K562 (cell line): ENCODE data around the gene BEST2. TPM values are rescaled to one million over a fixed set of nuclear protein-coding genes. Genes with fewer than 3 reads are reported as not detected.

Source experiments
- DDX20 ChIP-seq: fragments of 450-650 bp; IDR thresholded peaks from 2 replicates; pipeline ENCODE4 v1.6.1; 2016; ENCODE audit warnings: missing genetic modification characterization, low read depth, mild to moderate bottlenecking, missing compliant biosample characterization, moderate library complexity
- ETV5 ChIP-seq: sonication (generic); formaldehyde crosslinking; IDR thresholded peaks from 2 replicates; pipeline ENCODE4 v1.4.0; 2020; ENCODE audit warnings: low read depth, mild to moderate bottlenecking, missing genetic modification reagents
- KDM2B ChIP-seq: fragments of 250-450 bp; sonication (Bioruptor Pico); IDR thresholded peaks from 2 replicates; pipeline ENCODE4 v1.8.0; 2021; ENCODE audit warnings: mild to moderate bottlenecking, moderate library complexity
- PCBP1 ChIP-seq: fragments of 200-400 bp; formaldehyde crosslinking; IDR thresholded peaks from 2 replicates; pipeline ENCODE4 v1.6.1; 2018; ENCODE audit warnings: mild to moderate bottlenecking, low read depth, low read length; ENCODE audit not compliant: poor library complexity, severe bottlenecking
- STAG1 ChIP-seq: sonication (generic); formaldehyde crosslinking; IDR thresholded peaks from 2 replicates; pipeline ENCODE4 v1.5.0; 2020; ENCODE audit warnings: missing genetic modification reagents, borderline replicate concordance
- YY1 ChIP-seq, 3 experiments: IDR thresholded peaks; 2 replicates each; pipeline ENCODE4 v1.6.1; 2011; ENCODE audit warnings: low read length in 2 of 3, mild to moderate bottlenecking in 2 of 3, moderate library complexity in 2 of 3, borderline replicate concordance in 1 of 3, control low read depth in 1 of 3, low read depth in 1 of 3; ENCODE audit not compliant: insufficient read depth in 3 of 3, insufficient replicate concordance in 2 of 3, control insufficient read depth in 1 of 3, insufficient read length in 1 of 3; ENCODE audit errors: extremely low read depth in 1 of 3
- ZNF175 ChIP-seq: fragments of 200-800 bp; sonication (Bioruptor generic); IDR thresholded peaks from 2 replicates; pipeline ENCODE4 v1.6.1; 2016; ENCODE audit warnings: low read depth, mild to moderate bottlenecking, missing genetic modification characterization, missing compliant biosample characterization
- ZNF766 ChIP-seq: fragments of 200-800 bp; sonication (Bioruptor generic); conservative IDR thresholded peaks from 2 replicates; pipeline ENCODE4 v1.6.1; 2016; ENCODE audit warnings: missing genetic modification characterization, missing compliant biosample characterization
- polyA plus RNA-seq, 8 experiments: library from polyadenylated mRNA; depleted of rRNA in 4 of 8; stranded (reverse) in 5 of 8; unstranded in 3 of 8; fragments of >200 nt; fragmentation: Nextera tagmentation in 2 of 8; fragmentation: Illumina TruSeq in 1 of 8; extraction: Ambion mirVana in 2 of 8; extraction: Trizol in 1 of 8; gene quantifications; 2 replicates each; pipeline versions ENCODE4 v1.2.1 to v1.2.3, GENCODE V29; 2011 to 2014; ENCODE audit warnings: inconsistent platforms in 1 of 8, missing spikeins in 1 of 8
- total RNA-seq, 7 experiments: library from RNA; depleted of rRNA in 6 of 7; stranded (reverse); fragments of >200 nt in 6 of 7; fragmentation: Illumina TruSeq in 2 of 7; extraction: Trizol in 2 of 7; gene quantifications; 2 replicates each; pipeline versions ENCODE4 v1.2.1 to v1.2.3, GENCODE V29; 2011 to 2021; ENCODE audit warnings: low replicate concordance in 1 of 7
- TF ChIP-seq, protein P1 (sequence below): fragments of 200-400 bp; formaldehyde crosslinking; IDR thresholded peaks from 2 replicates; pipeline ENCODE4 v1.6.1; 2017; ENCODE audit warnings: mild to moderate bottlenecking, low read depth, low read length, moderate library complexity
- TF ChIP-seq, protein P2 (sequence below): sonication (generic); formaldehyde crosslinking; IDR thresholded peaks from 2 replicates; pipeline ENCODE4 v1.8.0; 2022; ENCODE audit warnings: missing genetic modification reagents, mild to moderate bottlenecking, moderate library complexity, borderline replicate concordance
- TF ChIP-seq, protein P3 (sequence below): sonication (generic); formaldehyde crosslinking; IDR thresholded peaks from 2 replicates; pipeline ENCODE4 v1.8.1; 2023; ENCODE audit warnings: mild to moderate bottlenecking, missing genetic modification reagents
- TF ChIP-seq, protein P4 (sequence below): fragments of 250-450 bp; sonication (Bioruptor Pico); IDR thresholded peaks from 2 replicates; pipeline ENCODE4 v1.8.0; 2022; ENCODE audit warnings: moderate library complexity, mild to moderate bottlenecking, inconsistent platforms
- TF ChIP-seq, protein P5 (sequence below): sonication (generic); formaldehyde crosslinking; IDR thresholded peaks from 2 replicates; pipeline ENCODE4 v1.8.0; 2022; ENCODE audit warnings: mild to moderate bottlenecking, missing genetic modification reagents

BEST2 gene
- total and polyA plus RNA-seq, 9 of the 15 experiments (the other 6 are each of a cell fraction or from before 2014, with no cell fraction given), result not detected

DNA sequence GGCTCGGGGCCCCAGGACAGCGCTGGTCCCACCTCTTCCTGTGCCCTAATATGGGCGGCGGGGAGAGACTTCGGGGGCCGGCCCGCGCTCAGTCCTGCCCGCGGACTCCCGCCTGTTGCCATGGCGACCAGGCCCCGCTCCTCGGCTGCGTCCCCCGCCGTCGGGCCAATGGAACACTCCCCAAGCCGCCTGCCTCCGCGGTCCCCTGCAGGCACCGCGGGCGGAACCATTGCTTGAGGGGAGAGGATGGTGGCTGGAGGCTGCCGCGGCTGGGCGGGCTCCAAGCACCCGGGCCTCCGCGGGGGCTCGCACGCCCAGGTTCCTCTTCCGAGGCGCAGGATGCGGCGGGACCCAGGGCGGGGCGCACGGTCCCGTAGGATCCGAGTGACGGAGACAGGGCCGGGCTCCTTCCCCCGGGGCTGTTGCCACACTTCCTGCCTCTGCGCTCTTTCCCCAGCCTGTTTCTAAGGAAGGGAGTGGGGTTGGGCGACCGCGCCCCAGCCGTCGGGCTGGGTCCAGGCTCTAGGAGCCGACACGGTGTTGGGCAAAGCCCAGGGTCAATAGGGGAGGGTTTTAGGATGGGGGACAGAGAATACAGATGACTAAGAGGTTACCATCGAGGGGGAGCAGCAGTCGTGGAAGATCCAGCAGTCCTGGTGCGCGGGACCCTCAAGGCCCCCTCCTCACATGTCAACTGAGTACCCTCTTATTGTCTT, 38.5 kb downstream of the BEST2 start (continued):
- TF ChIP-seq YY1 (IDR thresholded peaks at IDR 0.05; ENCODE audit: borderline replicate concordance in 1 of 3, control insufficient read depth in 1 of 3, extremely low read depth in 1 of 3, insufficient read depth in 3 of 3, insufficient read length in 1 of 3, insufficient replicate concordance in 2 of 3, low read depth in 1 of 3, low read length in 2 of 3) (peak in 1 of 3 experiments; percentile 50), ZNF766 (CRISPR knock-in tag) (no peak), KDM2B (CRISPR knock-in tag) (no peak), DDX20 (tag) (no peak), STAG1 (CRISPR knock-in tag) (no peak), PCBP1 (peak; percentile 94), ZNF175 (CRISPR knock-in tag) (no peak), ETV5 (CRISPR knock-in tag) (peak; percentile 94)
- TF ChIP-seq, protein P1, sequence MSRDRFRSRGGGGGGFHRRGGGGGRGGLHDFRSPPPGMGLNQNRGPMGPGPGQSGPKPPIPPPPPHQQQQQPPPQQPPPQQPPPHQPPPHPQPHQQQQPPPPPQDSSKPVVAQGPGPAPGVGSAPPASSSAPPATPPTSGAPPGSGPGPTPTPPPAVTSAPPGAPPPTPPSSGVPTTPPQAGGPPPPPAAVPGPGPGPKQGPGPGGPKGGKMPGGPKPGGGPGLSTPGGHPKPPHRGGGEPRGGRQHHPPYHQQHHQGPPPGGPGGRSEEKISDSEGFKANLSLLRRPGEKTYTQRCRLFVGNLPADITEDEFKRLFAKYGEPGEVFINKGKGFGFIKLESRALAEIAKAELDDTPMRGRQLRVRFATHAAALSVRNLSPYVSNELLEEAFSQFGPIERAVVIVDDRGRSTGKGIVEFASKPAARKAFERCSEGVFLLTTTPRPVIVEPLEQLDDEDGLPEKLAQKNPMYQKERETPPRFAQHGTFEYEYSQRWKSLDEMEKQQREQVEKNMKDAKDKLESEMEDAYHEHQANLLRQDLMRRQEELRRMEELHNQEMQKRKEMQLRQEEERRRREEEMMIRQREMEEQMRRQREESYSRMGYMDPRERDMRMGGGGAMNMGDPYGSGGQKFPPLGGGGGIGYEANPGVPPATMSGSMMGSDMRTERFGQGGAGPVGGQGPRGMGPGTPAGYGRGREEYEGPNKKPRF, result no peak
- TF ChIP-seq, protein P2, sequence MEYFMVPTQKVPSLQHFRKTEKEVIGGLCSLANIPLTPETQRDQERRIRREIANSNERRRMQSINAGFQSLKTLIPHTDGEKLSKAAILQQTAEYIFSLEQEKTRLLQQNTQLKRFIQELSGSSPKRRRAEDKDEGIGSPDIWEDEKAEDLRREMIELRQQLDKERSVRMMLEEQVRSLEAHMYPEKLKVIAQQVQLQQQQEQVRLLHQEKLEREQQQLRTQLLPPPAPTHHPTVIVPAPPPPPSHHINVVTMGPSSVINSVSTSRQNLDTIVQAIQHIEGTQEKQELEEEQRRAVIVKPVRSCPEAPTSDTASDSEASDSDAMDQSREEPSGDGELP (CRISPR knock-in tag), result peak; percentile 93
- TF ChIP-seq, protein P3, sequence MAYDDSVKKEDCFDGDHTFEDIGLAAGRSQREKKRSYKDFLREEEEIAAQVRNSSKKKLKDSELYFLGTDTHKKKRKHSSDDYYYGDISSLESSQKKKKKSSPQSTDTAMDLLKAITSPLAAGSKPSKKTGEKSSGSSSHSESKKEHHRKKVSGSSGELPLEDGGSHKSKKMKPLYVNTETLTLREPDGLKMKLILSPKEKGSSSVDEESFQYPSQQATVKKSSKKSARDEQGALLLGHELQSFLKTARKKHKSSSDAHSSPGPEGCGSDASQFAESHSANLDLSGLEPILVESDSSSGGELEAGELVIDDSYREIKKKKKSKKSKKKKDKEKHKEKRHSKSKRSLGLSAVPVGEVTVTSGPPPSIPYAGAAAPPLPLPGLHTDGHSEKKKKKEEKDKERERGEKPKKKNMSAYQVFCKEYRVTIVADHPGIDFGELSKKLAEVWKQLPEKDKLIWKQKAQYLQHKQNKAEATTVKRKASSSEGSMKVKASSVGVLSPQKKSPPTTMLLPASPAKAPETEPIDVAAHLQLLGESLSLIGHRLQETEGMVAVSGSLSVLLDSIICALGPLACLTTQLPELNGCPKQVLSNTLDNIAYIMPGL (CRISPR knock-in tag), result no peak
- TF ChIP-seq, protein P4, sequence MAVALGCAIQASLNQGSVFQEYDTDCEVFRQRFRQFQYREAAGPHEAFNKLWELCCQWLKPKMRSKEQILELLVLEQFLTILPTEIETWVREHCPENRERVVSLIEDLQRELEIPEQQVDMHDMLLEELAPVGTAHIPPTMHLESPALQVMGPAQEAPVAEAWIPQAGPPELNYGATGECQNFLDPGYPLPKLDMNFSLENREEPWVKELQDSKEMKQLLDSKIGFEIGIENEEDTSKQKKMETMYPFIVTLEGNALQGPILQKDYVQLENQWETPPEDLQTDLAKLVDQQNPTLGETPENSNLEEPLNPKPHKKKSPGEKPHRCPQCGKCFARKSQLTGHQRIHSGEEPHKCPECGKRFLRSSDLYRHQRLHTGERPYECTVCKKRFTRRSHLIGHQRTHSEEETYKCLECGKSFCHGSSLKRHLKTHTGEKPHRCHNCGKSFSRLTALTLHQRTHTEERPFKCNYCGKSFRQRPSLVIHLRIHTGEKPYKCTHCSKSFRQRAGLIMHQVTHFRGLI (CRISPR knock-in tag), result no peak
- TF ChIP-seq, protein P5, sequence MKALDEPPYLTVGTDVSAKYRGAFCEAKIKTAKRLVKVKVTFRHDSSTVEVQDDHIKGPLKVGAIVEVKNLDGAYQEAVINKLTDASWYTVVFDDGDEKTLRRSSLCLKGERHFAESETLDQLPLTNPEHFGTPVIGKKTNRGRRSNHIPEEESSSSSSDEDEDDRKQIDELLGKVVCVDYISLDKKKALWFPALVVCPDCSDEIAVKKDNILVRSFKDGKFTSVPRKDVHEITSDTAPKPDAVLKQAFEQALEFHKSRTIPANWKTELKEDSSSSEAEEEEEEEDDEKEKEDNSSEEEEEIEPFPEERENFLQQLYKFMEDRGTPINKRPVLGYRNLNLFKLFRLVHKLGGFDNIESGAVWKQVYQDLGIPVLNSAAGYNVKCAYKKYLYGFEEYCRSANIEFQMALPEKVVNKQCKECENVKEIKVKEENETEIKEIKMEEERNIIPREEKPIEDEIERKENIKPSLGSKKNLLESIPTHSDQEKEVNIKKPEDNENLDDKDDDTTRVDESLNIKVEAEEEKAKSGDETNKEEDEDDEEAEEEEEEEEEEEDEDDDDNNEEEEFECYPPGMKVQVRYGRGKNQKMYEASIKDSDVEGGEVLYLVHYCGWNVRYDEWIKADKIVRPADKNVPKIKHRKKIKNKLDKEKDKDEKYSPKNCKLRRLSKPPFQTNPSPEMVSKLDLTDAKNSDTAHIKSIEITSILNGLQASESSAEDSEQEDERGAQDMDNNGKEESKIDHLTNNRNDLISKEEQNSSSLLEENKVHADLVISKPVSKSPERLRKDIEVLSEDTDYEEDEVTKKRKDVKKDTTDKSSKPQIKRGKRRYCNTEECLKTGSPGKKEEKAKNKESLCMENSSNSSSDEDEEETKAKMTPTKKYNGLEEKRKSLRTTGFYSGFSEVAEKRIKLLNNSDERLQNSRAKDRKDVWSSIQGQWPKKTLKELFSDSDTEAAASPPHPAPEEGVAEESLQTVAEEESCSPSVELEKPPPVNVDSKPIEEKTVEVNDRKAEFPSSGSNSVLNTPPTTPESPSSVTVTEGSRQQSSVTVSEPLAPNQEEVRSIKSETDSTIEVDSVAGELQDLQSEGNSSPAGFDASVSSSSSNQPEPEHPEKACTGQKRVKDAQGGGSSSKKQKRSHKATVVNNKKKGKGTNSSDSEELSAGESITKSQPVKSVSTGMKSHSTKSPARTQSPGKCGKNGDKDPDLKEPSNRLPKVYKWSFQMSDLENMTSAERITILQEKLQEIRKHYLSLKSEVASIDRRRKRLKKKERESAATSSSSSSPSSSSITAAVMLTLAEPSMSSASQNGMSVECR (CRISPR knock-in tag), result no peak
